Non-pigmented ciliary epithelial cell (primary cell): Measurements from ENCODE around the gene SEMA6B.

ENCODE experiments used
- DNase-seq: peaks from one replicate; pipeline ENCODE4 v3.0.0-alpha.2; 2010; ENCODE audit warnings: low read depth

The SEMA6B gene

GRCh38 chr19:4493104-4493928 is 66.2 kb downstream of the SEMA6B start:
- no peak for DNase-seq
